HG03095 (cell line): ENCODE measurements around the gene LRRC8E.

Experiments
- ATAC-seq: cut with Tn5 transposase; IDR thresholded peaks from one replicate; pipeline ENCODE4 v1.9.1; 2021; ENCODE audit warnings: moderate library complexity; ENCODE audit not compliant: unreplicated experiment

The LRRC8E gene

GRCh38 chr19:7918615-7919421 is 30.5 kb downstream of the LRRC8E start:
- ATAC-seq, result no peak

GRCh38 chr19:7919610-7920518 is 31.6 kb downstream of the LRRC8E start, which contains the start of gene SNAPC2:
Gene SNAPC2 (plus strand): TSS chr19:7920338. CDS start chr19:7920367, 29 bp downstream.
- peak; percentile 32 for ATAC-seq

- ATAC-seq, result peak; percentile 30
Observed at GRCh38 chr19:7920519-7921301, 32.4 kb downstream of the LRRC8E start.

- no peak for ATAC-seq
Observed at GRCh38 chr19:7921302-7921966, 33.1 kb downstream of the LRRC8E start.

- no peak for ATAC-seq
Observed at GRCh38 chr19:7921967-7922835, 33.9 kb downstream of the LRRC8E start.

- no peak for ATAC-seq
Observed at GRCh38 chr19:7922836-7923195, 34.5 kb downstream of the LRRC8E start.

- ATAC-seq, result no peak
Observed at GRCh38 chr19:7923295-7924191, 35.2 kb downstream of the LRRC8E start.

- no peak for ATAC-seq
Observed at GRCh38 chr19:7924241-7924640, 35.9 kb downstream of the LRRC8E start.

GRCh38 chr19:7924651-7925170 is 36.4 kb downstream of the LRRC8E start:
- ATAC-seq, result no peak

GRCh38 chr19:7925171-7925851 is 37.0 kb downstream of the LRRC8E start:
- ATAC-seq, result no peak

- ATAC-seq, result no peak
Observed at GRCh38 chr19:7926021-7926726, 37.9 kb downstream of the LRRC8E start, which contains the start of gene CTXN1. Gene CTXN1 (minus strand): TSS chr19:7926135. CDS start chr19:7925538, 597 bp downstream.

- ATAC-seq, result no peak
Observed at GRCh38 chr19:7926727-7927604, 38.7 kb downstream of the LRRC8E start.

GRCh38 chr19:7927605-7928333 is 39.5 kb downstream of the LRRC8E start:
- ATAC-seq, result no peak

- ATAC-seq, result no peak
Observed at GRCh38 chr19:7928334-7928706, 40.0 kb downstream of the LRRC8E start.
